Omental fat pad (tissue), 4 donors: ENCODE results near the gene OR51B4. TPM values are rescaled to one million over a fixed set of nuclear protein-coding genes. Genes with fewer than 3 reads are reported as not detected.
"Not testable (repeated sequence)": the region's sequence is repeated elsewhere in the genome, so short reads cannot be mapped to it uniquely, and the experiment has no call there.

Experiments used
- ATAC-seq: fragments of 150-250 bp; one replicate; pipeline ENCODE4 v1.9.1; 2016; ENCODE audit warnings: mild to moderate bottlenecking, moderate library complexity; ENCODE audit not compliant: low FRiP score
- DNase-seq: peaks from one replicate; pipeline ENCODE4 v3.0.0-alpha.2; 2019; ENCODE audit warnings: low spot score
- CTCF ChIP-seq, 3 donors: fragments of 450-650 bp; IDR thresholded peaks; one replicate each; pipeline ENCODE4 v1.5.1; 2016 to 2017; ENCODE audit warnings: antibody characterized with exemption in 3 of 3, mild to moderate bottlenecking in 3 of 3, moderate library complexity in 2 of 3
- total RNA-seq, 4 donors: library from RNA; depleted of rRNA; stranded (reverse); fragments of >200 nt; gene quantifications; one replicate each; pipeline ENCODE4 v1.1.0, GENCODE V29; 2016

Gene OR51B4
- total RNA-seq, 4 donors from 2014 or later: not detected

DNA sequence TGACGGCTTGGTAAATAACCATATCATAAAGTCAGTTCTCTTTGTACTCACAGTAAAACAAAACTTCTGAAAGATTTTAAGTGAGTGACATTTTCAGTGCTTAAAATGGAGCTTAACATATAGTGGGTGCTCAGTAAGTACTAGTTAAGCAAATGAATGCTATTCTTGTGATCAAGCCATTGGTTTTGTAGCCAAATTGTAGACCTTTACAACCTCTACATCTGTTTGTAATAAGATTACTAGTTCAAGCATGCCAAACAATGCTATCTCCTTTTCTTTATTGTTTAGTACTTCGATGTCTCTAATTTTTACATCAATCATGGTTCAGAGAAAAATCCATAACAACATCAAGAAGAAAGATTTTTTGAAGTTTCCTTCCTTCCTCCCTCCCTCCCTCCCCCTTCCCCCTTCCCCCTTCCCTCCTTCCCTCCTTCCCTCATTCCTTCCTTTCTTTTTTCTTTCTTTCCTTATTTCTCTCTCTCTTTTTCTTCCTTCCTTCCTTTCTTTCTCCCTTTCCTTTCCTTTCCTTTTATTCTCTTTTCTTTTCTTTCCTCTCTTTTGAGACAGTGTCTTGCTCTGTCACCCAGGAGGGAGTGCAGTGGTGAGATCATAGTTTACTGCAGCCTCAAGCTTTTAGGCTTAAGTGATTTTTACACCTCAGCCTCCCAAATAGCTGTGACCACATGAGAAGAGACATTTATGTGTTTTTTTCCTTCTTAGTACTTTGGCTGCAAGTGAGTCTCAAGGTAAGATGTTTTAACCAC, 5.7 kb upstream of the OR51B4 start:
- no peak for ATAC-seq
- no peak for TF ChIP-seq CTCF (IDR thresholded peaks at IDR 0.05)

DNA sequence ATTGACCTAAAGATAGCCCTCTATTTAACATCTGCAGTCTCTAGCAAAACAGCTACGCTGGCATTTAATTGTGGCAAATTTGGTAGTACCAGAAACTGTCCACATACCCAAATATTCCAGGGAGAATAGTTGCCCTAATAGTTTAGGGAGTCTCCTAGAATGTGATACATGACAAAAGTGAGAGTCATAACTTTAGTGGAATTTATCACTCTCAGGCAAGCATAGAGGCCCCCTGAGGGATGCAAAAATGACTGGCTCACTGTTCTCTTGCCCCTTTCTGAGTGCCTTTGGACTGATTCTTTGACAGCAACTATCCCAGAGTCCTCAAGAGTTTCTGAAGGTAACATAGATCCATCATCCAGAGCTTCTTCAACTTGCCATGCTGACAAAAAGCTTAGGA, 2.3 kb upstream of the OR51B4 start:
- ATAC-seq (no peak), DNase-seq (no peak)
- no peak for TF ChIP-seq CTCF (IDR thresholded peaks at IDR 0.05)

More for the DNA sequence above, 5.7 kb upstream of the OR51B4 start:
- DNase-seq: no peak

- ATAC-seq (no peak), DNase-seq (no peak)
- no peak for TF ChIP-seq CTCF (IDR thresholded peaks at IDR 0.05)
Observed at GRCh38 chr11:5303626-5304025, 1.9 kb upstream of the OR51B4 start.

- ATAC-seq: no peak
- TF ChIP-seq CTCF (IDR thresholded peaks at IDR 0.05): no peak
- DNase-seq: no peak
Observed at GRCh38 chr11:5300251-5300650, 1.5 kb downstream of the OR51B4 start.

GRCh38 chr11:5298451-5298850, 3.3 kb downstream of the OR51B4 start:
- no peak for DNase-seq
- no peak for ATAC-seq
- TF ChIP-seq CTCF (IDR thresholded peaks at IDR 0.05): no peak

GRCh38 chr11:5297721-5298323, 3.9 kb downstream of the OR51B4 start:
- no peak for TF ChIP-seq CTCF (IDR thresholded peaks at IDR 0.05)
- no peak for ATAC-seq
- no peak for DNase-seq

- DNase-seq, ATAC-seq: not testable (repeated sequence)
Observed at GRCh38 chr11:5294342-5294995, 7.3 kb downstream of the OR51B4 start.
